Measurements from ENCODE around the gene TCIRG1.

The TCIRG1 gene

GRCh38 chr11:68007498-68008380, 31.1 kb upstream of the TCIRG1 start:
- H3K36me3 ChIP-seq (ENCODE audit: insufficient read depth, low read length) = no peaks in the 10 kb centered on the region
- peaks cover 17% of the 10 kb centered on the region for H3K4me1 ChIP-seq (ENCODE audit: insufficient read depth, low read length)
- H3K9me3 ChIP-seq (ENCODE audit: insufficient read depth, low read depth, low read length) = no peaks in the 10 kb centered on the region
- H3K4me3 ChIP-seq (ENCODE audit: low read length) = no peak overlapping the region
- H3K9ac ChIP-seq (ENCODE audit: low read depth, low read length) = no peak overlapping the region
- no peak overlapping the region for H3K27ac ChIP-seq (ENCODE audit: low read depth, low read length)
- WGBS = 91% methylated on average over 16 of the region's 16 CpGs
- peaks cover 7% of the 10 kb centered on the region; the same call in 1 of the 2 replicates for H3K27me3 ChIP-seq (ENCODE audit: insufficient read depth, low read length)

GRCh38 chr11:68008381-68009337, 30.2 kb upstream of the TCIRG1 start:
- WGBS = 88% methylated on average over 27 of the region's 27 CpGs
- Histone ChIP-seq H3K36me3 (ENCODE audit: insufficient read depth, low read length) (no peaks in the 10 kb centered on the region), H3K4me1 (ENCODE audit: insufficient read depth, low read length) (peaks cover 17% of the 10 kb centered on the region), H3K4me3 (ENCODE audit: low read length) (no peak overlapping the region), H3K9ac (ENCODE audit: low read depth, low read length) (no peak overlapping the region), H3K9me3 (ENCODE audit: insufficient read depth, low read depth, low read length) (no peaks in the 10 kb centered on the region), H3K27ac (ENCODE audit: low read depth, low read length) (no peak overlapping the region), H3K27me3 (ENCODE audit: insufficient read depth, low read length) (no peaks in the 10 kb centered on the region; the same call in 1 of the 2 replicates)

GRCh38 chr11:68009391-68010089, 29.3 kb upstream of the TCIRG1 start:
- no peaks in the 10 kb centered on the region for H3K9me3 ChIP-seq (ENCODE audit: insufficient read depth, low read depth, low read length)
- no peak overlapping the region for H3K27ac ChIP-seq (ENCODE audit: low read depth, low read length)
- no peak overlapping the region; the same call in 1 of the 2 replicates for H3K9ac ChIP-seq (ENCODE audit: low read depth, low read length)
- H3K4me3 ChIP-seq (ENCODE audit: low read length) = no peak overlapping the region
- no peaks in the 10 kb centered on the region for H3K27me3 ChIP-seq (ENCODE audit: insufficient read depth, low read length)
- H3K4me1 ChIP-seq (ENCODE audit: insufficient read depth, low read length) = peaks cover 13% of the 10 kb centered on the region
- 88% methylated on average over 10 of the region's 12 CpGs for WGBS
- no peaks in the 10 kb centered on the region for H3K36me3 ChIP-seq (ENCODE audit: insufficient read depth, low read length)

- H3K27ac ChIP-seq (ENCODE audit: low read depth, low read length) = 0 out of 2 replicates have a peak within 1 kb of the TSS, but pooled peaks have one; percentile 46
- no peaks in the 10 kb centered on the region for H3K27me3 ChIP-seq (ENCODE audit: insufficient read depth, low read length)
- H3K9me3 ChIP-seq (ENCODE audit: insufficient read depth, low read depth, low read length) = no peaks in the 10 kb centered on the region
- 53% methylated on average over 33 of the region's 33 CpGs for WGBS
- no peaks in the 10 kb centered on the region for H3K36me3 ChIP-seq (ENCODE audit: insufficient read depth, low read length)
- no peak within 1 kb of the TSS; the same call in 1 of the 2 replicates for H3K9ac ChIP-seq (ENCODE audit: low read depth, low read length)
- H3K4me1 ChIP-seq (ENCODE audit: insufficient read depth, low read length) = peaks cover 12% of the 10 kb centered on the region
- H3K4me3 ChIP-seq (ENCODE audit: low read length) = no peak within 1 kb of the TSS
Measured at GRCh38 chr11:68010090-68011041, 28.5 kb upstream of the TCIRG1 start, which contains the start of gene ALDH3B1. TSS of gene ALDH3B1 (plus strand) at chr11:68010327. CDS start at chr11:68015298, 4,971 bp downstream.

GRCh38 chr11:68011051-68011943, 27.5 kb upstream of the TCIRG1 start:
- Histone ChIP-seq H3K4me3 (ENCODE audit: low read length) (no peak overlapping the region), H3K4me1 (ENCODE audit: insufficient read depth, low read length) (peaks cover 12% of the 10 kb centered on the region), H3K36me3 (ENCODE audit: insufficient read depth, low read length) (no peaks in the 10 kb centered on the region), H3K9me3 (ENCODE audit: insufficient read depth, low read depth, low read length) (no peaks in the 10 kb centered on the region), H3K27ac (ENCODE audit: low read depth, low read length) (no peak overlapping the region), H3K9ac (ENCODE audit: low read depth, low read length) (no peak overlapping the region), H3K27me3 (ENCODE audit: insufficient read depth, low read length) (no peaks in the 10 kb centered on the region)
- WGBS = 91% methylated on average over 16 of the region's 16 CpGs

- Histone ChIP-seq H3K4me3 (ENCODE audit: low read length) (no peak overlapping the region), H3K27ac (ENCODE audit: low read depth, low read length) (no peak overlapping the region), H3K36me3 (ENCODE audit: insufficient read depth, low read length) (no peaks in the 10 kb centered on the region), H3K9me3 (ENCODE audit: insufficient read depth, low read depth, low read length) (no peaks in the 10 kb centered on the region), H3K4me1 (ENCODE audit: insufficient read depth, low read length) (peaks cover 12% of the 10 kb centered on the region), H3K27me3 (ENCODE audit: insufficient read depth, low read length) (no peaks in the 10 kb centered on the region), H3K9ac (ENCODE audit: low read depth, low read length) (no peak overlapping the region)
- WGBS = 90% methylated on average over 16 of the region's 17 CpGs
Measured at GRCh38 chr11:68012044-68012842, 26.6 kb upstream of the TCIRG1 start.

- H3K9ac ChIP-seq (ENCODE audit: low read depth, low read length) = no peak overlapping the region
- no peaks in the 10 kb centered on the region for H3K36me3 ChIP-seq (ENCODE audit: insufficient read depth, low read length)
- no peak overlapping the region for H3K27ac ChIP-seq (ENCODE audit: low read depth, low read length)
- H3K4me3 ChIP-seq (ENCODE audit: low read length) = no peak overlapping the region
- no peaks in the 10 kb centered on the region for H3K9me3 ChIP-seq (ENCODE audit: insufficient read depth, low read depth, low read length)
- peaks cover 12% of the 10 kb centered on the region for H3K4me1 ChIP-seq (ENCODE audit: insufficient read depth, low read length)
- 84% methylated on average over 16 of the region's 16 CpGs for WGBS
- no peaks in the 10 kb centered on the region for H3K27me3 ChIP-seq (ENCODE audit: insufficient read depth, low read length)
Measured at GRCh38 chr11:68012843-68013610, 25.8 kb upstream of the TCIRG1 start.

- no peak overlapping the region for H3K9ac ChIP-seq (ENCODE audit: low read depth, low read length)
- no peaks in the 10 kb centered on the region for H3K36me3 ChIP-seq (ENCODE audit: insufficient read depth, low read length)
- H3K27me3 ChIP-seq (ENCODE audit: insufficient read depth, low read length) = no peaks in the 10 kb centered on the region
- no peak overlapping the region for H3K4me3 ChIP-seq (ENCODE audit: low read length)
- peaks cover 12% of the 10 kb centered on the region for H3K4me1 ChIP-seq (ENCODE audit: insufficient read depth, low read length)
- H3K9me3 ChIP-seq (ENCODE audit: insufficient read depth, low read depth, low read length) = no peaks in the 10 kb centered on the region
- WGBS = 92% methylated on average over 14 of the region's 14 CpGs
- H3K27ac ChIP-seq (ENCODE audit: low read depth, low read length) = no peak overlapping the region
Measured at GRCh38 chr11:68013611-68014156, 25.1 kb upstream of the TCIRG1 start.

Measured in HUES64 (cell line).